ENCODE results near the gene ABO.
"Not testable (repeated sequence)": the region's sequence is repeated elsewhere in the genome, so short reads cannot be mapped to it uniquely, and the experiment has no call there.

The ABO gene

DNA sequence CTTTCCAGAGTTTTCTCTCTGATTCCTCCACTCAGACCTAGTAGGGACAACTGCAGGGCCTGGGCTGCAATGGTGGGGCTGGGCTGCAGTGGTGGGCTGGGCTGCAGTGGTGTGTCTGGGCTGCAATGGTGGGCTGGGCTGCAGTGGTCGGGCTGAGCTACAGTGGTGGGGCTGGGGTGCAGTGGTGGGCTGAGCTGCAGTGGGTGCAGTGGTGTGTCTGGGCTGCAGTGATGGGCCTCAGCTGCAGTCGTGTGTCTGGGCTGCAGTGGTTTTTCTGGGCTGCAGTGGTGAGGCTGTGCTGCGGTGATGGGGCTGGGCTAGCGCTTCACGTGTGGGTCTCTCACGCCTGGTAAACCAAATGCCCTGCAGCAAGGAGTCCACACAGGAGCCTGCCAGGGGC, 27.4 kb downstream of the ABO start:
- in situ Hi-C loops (cut with MboI; ENCODE audit: low sequenced_read_pairs): no loop called here

- in situ Hi-C loops (cut with MboI; ENCODE audit: low sequenced_read_pairs): no loop called here
Observed at GRCh38 chr9:133246991-133247390, 28.0 kb downstream of the ABO start.

DNA sequence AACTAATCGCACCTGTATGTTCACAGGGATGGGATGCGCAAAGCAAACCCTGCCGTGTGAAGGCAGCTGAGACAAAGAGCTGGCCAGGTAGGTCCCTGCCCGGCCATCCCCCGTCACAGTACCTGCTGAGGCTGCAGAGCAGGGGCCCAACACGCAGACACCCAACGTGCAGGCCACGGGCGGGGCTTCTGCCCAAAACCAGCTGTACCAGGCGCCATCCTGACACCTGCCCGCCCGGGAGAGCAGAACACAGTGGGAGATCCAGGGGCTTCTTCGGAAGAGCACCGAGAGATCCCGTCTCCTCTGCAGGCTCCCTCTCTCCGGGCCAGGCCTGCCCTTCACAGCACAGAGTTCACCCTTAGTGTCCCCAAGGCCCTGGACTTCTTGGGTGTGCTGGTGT, 28.4 kb downstream of the ABO start:
- in situ Hi-C loops (cut with MboI; ENCODE audit: low sequenced_read_pairs): no loop called here

DNA sequence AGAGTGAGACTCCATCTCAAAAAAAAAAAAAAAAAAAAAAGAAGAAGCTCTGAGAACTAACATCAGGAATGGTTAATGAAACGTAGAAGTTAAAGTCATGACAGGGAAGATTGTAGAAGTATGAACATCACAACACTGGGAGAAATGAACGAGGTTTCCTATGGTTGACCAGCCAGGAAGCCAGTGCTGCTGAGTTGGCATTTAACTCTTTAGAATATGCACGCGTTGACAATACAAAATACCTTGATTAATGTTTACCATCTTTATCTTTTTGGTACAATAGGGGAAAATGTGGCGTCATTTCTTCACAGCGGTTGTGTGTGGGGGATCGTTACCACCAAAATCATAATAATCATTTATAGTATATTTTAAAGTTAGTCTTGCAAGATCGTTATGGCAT, 32.0 kb downstream of the ABO start:
- in situ Hi-C loops (cut with MboI; ENCODE audit: low sequenced_read_pairs): no loop called here

- in situ Hi-C loops (cut with MboI; ENCODE audit: low sequenced_read_pairs): no loop called here
Observed at GRCh38 chr9:133242241-133242640, 32.8 kb downstream of the ABO start.

- in situ Hi-C loops (cut with MboI; ENCODE audit: low sequenced_read_pairs): no loop called here
Observed at GRCh38 chr9:133239533-133240090, 35.4 kb downstream of the ABO start.

- in situ Hi-C loops (cut with MboI; ENCODE audit: low sequenced_read_pairs): no loop called here
Observed at GRCh38 chr9:133238851-133239532, 36.0 kb downstream of the ABO start.

DNA sequence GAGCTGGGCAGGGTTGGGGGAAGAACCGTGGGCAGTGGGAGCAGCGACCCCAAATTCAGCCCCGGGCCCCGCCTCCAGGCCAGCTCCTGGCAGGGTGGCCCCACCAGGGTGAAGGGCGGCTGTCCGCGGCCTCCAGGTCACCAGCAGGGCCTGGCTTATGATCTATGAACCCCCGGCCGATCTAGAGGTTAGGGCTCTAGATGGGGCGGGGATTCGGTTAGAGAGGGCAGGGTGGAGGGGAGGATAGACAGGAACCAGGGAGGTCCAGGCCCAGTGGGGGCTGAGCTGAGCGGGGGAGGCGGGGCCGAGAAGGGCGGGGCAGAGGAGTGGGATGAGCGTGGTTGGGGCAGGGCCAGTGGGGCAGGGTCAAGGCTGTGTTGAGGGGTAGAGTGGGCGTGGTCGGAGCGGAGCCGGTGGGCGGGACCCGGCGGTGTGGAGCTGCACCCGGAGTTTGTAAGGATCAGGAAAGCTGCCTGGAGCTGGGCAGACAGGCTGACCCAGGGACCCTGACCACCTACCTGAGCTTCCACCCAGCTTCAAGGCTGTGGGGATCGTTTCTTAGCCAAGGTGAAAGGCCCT, 36.6 kb downstream of the ABO start:
- in situ Hi-C loops (cut with MboI; ENCODE audit: low sequenced_read_pairs): no loop called here

DNA sequence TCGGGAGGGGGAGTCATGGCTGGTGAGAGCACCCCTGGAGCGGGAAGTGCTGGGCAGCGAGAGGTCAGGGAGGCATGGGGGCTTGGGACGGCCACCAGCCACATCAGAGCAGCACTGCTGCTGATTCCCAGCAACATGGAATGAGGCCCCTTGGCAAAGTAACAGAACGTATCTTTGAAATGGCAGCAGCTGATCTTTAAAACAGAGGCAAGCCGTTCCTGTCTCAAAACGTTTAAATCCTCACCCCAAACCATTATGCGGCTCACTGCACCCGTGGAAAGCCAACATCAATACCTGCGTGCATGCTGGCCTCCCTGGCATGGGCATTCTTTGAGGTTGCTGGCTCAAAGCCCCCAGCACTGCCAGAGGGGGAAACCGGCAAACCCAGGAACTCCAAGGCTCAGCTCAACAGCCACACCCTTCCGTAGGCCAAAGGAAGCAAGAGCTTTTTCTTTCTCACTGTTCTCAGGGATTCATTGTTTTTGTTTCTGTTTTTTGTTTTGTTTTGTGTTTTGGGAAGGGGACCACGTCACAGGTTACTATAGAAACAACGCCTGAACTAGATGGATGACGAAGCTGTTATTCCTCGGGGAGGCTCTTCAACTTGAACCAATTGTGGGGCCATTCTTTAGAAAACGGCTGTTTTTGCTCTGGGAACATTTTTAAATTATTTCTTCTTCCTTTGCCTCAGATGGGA, 37.8 kb downstream of the ABO start:
- in situ Hi-C loops (cut with MboI; ENCODE audit: low sequenced_read_pairs): no loop called here

DNA sequence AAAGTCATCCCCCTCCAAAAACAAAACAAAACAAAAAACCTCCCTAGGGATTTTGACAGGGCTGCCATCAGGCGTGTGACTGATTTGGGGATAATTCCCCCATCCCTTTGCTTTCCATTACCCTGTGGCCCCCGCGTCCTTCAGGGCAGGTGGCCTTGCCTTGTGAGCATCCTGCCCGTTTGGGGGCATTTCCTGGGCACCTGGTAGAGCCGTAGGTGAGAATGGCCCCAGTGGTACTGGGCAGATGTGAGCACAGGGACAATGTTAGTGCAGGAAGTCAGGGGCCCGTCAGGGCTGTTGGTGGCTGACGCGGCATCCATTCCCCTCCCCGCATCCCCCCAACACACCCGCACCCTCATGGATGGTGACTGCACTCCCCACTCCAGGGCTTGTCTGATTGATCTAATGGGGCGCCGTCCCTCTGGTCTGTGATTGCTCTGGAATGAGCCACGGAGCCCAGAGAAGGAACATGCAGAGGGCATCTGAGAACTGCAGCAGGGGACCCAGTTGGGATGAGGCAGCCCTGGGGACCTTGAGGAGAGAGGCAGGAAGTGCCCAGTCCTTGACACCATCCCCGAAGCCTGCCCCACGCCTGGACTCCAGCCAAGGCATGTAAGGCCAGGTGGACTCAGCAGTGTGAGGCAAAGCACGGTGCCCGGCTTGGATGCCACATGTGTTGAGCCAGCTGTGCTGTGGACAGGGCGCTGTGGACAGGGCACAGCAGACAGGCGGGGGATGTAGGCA, 38.5 kb downstream of the ABO start:
- in situ Hi-C loops (cut with MboI; ENCODE audit: low sequenced_read_pairs): not testable (repeated sequence)

- in situ Hi-C loops (cut with MboI; ENCODE audit: low sequenced_read_pairs): no loop called here
Observed at GRCh38 chr9:133235549-133236222, 39.3 kb downstream of the ABO start.

- in situ Hi-C loops (cut with MboI; ENCODE audit: low sequenced_read_pairs): no loop called here
Observed at GRCh38 chr9:133234577-133235322, 40.3 kb downstream of the ABO start.

DNA sequence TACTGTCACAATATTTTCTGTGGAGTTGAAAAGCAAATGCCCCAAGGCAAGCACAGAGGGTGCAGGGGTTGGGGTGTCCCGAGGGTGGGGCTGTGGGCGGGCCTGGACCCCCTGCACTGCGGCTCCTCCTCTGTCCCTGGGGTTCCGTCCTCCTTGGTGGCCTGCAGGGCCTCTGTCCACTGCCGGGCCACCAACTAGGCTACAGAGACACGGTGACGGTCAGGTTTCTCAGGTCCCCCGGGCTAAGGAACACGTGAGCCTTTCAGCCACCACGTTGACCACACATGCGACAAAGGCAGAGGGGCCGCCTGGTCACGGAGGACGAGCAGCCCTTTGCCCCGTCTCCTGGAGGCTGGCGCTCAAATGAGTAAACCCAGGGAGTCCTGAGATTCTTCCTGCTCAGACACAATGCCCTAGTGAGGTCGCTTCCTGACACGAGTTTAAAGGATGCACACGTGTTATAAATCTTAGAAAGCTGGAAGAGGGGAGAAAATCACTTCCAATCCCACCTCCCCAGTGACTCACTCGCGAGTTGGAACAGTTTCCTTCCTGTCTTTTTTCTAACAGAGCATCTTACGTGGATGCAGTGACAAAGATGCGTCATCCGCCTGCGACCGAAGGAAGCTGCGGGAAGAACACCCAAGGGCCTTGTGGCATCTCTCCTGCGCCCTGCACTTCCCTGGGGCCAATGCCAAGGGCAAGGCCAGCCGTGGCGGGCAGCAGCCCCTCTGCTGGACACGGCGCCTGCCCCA, 41.1 kb downstream of the ABO start:
- in situ Hi-C loops (cut with MboI; ENCODE audit: low sequenced_read_pairs): no loop called here

- in situ Hi-C loops (cut with MboI; ENCODE audit: low sequenced_read_pairs): not testable (repeated sequence)
Observed at GRCh38 chr9:133231934-133232568, 43.0 kb downstream of the ABO start.

GRCh38 chr9:133230514-133230913, 44.5 kb downstream of the ABO start:
- in situ Hi-C loops (cut with MboI; ENCODE audit: low sequenced_read_pairs): not testable (repeated sequence)

DNA sequence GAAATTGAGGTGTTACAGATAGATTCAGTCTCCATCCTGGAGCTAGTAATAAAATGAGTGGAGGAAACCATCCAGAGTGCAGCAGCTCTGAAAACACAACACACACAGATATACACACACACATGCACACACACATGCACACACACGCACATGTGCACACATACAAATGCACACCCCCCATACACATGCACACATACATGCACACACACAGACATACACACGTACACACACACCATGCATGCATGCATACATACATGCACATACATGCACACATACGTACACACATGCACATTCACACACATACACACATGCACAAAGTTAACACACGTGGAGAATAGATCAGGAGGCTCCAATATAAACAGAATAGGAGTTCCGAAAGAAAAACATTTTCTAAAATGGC, 44.9 kb downstream of the ABO start:
- in situ Hi-C loops (cut with MboI; ENCODE audit: low sequenced_read_pairs): no loop called here

- in situ Hi-C loops (cut with MboI; ENCODE audit: low sequenced_read_pairs): not testable (repeated sequence)
Observed at GRCh38 chr9:133228474-133229193, 46.4 kb downstream of the ABO start.

- in situ Hi-C loops (cut with MboI; ENCODE audit: low sequenced_read_pairs): not testable (repeated sequence)
Observed at GRCh38 chr9:133227996-133228395, 47.0 kb downstream of the ABO start.

Data from HL-60/S4 (cell line).